Hematopoietic multipotent progenitor cell treated with erythropoietin and hydrocortisone succinate and interleukin-3 and kit ligand, for 15 days (in vitro differentiated cells): ENCODE data around the gene BCAM.
A peak's percentile ranks its signal among the peaks of the same experiment; 100 is the strongest.
"Not testable (repeated sequence)": the region's sequence is repeated elsewhere in the genome, so short reads cannot be mapped to it uniquely, and the experiment has no call there.

Experiments used
- DNase-seq: peaks from one replicate; pipeline ENCODE4 v3.0.0-alpha.2; 2015; ENCODE audit warnings: low spot score

The BCAM gene

DNA sequence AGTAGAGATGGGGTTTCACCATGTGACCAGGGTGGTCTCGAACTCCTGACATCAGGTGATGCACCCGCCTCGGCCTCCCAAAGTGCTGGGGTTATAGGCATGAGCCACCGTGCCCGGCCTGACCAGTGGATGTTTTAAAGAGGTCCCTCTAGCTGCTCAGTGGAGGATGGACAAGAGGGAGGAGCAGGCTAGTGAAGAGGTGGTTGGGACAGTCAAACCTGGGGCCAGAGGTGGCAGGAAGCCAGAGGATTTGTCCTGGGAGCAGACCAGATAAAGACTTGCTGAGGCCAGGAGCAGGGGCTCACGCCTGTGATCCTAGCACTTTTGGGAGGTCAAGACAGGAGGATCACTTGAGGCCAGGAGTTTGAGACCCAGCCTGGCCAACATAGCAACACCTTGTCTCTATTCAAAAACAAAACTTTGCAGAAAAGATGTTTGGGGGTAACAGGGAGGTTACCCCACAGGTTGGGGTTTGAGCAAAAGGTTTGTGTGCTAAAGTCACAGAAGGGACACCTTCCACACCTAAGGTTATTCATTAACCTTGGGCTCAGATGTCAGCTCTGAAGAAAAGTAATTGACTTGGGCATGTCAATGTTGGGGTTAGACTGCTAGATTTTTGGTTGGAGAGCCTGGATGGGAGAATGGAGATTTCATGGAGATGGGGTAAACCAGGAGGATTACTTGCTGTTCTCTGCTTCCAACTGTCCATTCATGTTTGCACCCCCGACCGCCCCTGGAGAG, 9.0 kb downstream of the BCAM start:
- no peak for DNase-seq

DNA sequence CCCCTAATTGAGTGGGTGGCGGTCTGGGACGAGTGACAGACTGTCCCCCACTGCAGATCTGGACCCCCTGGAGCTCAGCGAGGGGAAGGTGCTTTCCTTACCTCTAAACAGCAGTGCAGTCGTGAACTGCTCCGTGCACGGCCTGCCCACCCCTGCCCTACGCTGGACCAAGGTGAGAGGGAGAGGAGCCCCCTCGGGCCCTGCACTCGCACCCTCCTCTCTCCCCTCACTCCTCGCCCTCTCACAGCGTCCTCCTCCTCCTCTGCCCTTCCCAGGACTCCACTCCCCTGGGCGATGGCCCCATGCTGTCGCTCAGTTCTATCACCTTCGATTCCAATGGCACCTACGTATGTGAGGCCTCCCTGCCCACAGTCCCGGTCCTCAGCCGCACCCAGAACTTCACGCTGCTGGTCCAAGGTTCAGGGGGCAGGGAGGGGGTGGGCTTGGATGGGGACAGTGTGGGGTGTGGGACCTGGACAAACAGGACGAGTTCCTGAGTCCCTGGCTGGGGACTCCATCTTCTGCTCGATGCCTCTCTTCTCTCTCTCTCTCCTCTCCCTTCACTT, 9.6 kb downstream of the BCAM start:
- DNase-seq, result no peak

DNA sequence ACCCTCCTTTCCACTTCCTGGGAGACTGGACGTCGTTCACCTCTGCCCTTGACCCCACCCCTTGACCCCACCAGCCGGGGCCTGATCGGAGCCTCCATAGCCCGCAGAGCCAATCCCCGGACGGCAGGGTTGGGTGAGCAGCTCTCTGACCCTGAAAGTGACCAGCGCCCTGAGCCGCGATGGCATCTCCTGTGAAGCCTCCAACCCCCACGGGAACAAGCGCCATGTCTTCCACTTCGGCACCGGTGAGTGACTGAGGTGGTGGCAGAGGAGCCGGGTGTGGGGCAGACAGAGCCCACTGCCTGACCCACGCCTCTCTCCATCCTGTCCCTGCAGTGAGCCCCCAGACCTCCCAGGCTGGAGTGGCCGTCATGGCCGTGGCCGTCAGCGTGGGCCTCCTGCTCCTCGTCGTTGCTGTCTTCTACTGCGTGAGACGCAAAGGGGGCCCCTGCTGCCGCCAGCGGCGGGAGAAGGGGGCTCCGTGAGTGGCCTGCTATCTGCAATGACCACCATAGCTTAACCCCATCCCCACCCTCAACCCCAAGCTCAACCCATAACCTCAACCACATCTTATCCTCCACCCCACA, 10.4 kb downstream of the BCAM start:
- no peak for DNase-seq

DNA sequence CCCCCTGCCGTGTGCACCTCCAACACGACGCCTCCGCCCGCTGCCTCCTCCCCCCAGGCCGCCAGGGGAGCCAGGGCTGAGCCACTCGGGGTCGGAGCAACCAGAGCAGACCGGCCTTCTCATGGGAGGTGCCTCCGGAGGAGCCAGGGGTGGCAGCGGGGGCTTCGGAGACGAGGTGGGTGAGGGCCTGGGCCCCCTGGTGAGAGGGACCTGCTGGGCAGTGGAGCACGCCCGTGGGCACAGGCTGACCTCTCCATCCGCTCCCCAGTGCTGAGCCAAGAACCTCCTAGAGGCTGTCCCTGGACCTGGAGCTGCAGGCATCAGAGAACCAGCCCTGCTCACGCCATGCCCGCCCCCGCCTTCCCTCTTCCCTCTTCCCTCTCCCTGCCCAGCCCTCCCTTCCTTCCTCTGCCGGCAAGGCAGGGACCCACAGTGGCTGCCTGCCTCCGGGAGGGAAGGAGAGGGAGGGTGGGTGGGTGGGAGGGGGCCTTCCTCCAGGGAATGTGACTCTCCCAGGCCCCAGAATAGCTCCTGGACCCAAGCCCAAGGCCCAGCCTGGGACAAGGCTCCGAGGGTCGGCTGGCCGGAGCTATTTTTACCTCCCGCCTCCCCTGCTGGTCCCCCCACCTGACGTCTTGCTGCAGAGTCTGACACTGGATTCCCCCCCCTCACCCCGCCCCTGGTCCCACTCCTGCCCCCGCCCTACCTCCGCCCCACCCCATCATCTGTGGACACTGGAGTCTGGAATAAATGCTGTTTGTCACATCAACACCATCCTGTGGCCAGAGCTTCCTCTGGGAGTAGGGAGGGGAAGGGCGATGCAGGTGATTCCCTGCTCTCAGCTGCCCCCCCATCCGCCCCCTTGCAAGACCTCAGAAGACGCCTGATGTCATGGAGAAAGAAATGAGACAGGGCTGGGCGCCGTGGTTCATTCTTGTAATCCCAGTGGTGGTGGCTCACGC, 12.0 kb downstream of the BCAM start:
- no peak for DNase-seq

DNA sequence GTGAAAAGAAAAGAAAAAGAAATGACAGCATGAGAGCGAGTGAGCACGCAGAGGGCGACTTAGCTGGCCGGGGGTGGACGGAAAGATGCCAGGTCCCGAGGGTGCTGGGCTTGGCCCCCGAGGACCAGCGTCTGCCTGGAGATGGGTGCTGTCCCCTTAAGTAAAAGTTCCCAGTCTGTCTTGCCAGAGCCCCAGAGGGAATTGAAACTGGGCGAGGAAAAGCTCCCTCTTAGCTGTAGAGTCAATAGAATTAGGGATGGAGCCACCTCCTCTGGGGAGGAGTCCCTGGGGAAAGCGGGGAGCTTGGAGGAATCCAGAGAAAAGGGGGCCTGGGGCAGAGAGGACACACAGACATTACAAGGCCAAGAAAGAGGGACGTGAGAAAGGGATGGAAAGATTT, 13.3 kb downstream of the BCAM start:
- DNase-seq, result no peak

DNA sequence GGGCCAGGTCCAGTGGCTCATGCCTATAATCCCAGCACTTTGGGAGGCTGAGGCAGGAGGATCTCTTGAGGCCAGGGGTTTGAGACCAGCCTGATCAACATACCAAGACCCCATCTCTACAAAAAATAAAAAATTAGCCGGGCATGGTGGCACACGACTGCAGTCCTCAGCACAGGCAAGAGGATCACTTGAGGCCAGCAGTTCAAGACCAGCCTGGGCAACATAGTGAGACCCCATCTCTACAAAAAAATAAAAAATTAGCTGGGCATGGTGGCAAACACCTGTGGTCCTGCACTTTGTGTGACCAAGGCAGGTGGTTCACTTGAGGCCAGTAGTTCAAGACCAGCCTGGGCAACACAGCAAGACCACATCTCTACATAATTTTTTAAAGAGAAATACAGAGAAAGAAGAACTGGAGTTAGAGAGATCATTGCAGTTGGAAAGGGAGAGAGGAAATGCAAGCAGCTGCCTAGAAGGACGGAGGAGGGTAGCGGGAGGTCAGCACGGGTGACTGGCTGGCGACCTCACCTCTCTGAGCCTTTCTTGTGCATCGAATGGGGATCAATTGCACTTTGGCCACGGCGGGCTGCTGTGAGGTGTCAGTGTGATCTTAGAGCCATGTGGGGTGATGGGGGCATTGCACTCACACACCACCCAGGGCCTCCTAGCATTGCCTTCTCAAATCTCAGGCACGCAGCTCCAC, 13.9 kb downstream of the BCAM start:
- DNase-seq, result no peak

DNA sequence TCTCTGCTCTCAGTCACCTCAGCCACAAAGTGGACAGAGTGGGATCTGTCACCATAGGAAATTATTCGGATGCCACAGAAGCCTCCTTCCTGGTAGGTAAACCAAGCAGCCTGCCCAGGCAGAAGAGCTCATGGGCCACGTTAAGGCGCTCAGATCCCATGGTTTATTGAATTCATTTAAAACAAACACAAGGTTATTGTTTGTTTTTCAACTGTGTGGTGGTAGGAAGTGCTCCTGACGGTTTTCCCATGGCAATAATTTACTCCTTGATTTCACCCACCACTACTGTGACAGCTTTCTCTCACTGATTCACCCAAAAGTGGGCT, 14.4 kb downstream of the BCAM start:
- DNase-seq, result no peak

DNA sequence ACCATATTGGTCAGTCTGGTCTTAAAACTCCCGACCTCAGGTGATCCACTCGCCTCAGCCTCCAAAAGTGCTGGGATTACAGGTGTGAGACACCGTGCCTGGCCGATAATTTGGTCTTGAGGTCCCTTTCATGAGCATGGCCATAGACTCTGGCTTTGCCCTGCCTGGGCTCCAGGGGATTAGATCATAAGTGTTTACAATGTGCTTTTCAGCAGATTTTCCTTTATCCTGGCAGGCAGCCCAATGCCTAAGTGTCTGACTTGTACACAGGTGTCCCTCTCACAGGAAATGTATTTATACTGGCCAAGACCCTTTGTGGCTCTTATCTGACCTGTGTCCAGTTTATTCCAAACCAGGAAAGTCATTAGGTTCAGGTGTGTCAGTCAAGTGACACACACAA, 15.9 kb downstream of the BCAM start:
- DNase-seq, result no peak

DNA sequence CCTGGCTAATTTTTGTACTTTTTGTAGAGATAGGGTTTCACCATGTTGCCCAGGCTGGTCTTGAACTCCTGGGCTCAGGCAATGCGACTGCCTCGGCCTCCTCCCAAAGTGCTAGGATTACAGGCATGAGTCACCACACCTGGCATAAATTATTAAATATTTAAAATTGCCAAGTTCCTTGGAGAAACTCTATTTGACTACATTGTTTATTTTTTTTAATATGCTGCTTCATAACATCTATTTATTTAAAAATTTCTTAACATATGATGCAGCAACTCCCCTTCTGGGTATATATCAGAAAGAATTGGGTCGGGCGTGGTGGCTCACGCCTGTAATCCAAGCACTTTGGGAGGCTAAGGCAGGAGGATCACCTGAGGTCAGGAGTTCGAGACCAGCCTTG, 24.0 kb downstream of the BCAM start:
- DNase-seq, result not testable (repeated sequence)

DNA sequence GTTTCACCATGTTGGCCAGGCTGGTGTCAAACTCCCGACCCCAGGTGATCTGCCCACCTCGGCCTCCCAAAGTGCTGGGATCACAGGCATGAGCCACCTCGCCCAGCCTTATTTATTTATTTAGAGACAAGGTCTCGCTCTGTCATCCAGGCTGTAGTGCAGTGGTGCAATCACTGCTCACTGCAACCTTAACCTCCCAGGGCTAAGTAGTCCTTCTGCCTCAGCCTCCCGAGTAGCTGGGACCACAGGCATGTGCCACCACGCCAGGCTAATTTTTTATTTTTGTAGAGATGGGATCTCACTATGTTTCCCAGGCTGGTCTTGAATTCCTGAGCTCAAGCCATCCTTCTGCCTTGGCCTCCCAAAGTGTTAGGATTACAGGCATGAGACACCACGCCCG, 25.5 kb downstream of the BCAM start:
- not testable (repeated sequence) for DNase-seq

DNA sequence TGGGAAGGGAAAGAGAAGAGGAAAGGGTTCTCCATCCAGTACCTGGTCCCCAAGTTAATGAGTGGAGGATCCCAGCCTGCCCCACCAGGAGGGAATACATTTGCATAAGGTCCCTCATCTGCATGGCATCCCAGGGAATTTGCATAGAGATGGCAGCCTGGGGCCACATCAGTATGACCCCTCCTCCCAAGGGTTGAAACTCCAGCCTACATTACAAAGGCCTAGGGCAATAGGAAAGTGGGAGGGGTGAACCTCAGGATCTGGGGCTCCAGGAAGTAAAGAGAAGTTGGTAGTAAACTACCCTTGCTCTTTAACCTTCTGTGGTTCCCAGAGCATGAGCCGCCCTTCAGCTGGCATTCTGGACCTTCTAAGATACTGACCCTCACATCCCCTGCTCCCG, 30.4 kb downstream of the BCAM start:
- no peak for DNase-seq

DNA sequence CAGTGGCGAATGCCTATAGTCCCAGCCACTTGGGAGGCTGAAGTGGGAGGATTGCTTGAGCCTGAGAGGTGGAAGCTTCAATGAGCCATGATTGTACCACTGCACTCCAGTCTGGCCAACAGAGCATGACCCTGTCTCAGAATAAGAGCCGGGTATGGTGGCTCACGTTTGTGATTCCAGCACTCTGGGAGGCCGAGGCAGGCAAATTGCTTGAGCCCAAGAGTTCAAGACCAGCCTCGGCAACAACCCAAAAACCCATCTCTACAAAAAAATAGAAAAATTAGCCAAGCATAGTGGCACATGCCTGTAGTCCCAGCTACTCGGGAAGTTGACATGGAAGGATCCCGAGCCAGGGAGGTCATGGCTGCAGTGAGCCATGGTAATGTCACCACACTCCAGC, 31.9 kb downstream of the BCAM start:
- no peak for DNase-seq

DNA sequence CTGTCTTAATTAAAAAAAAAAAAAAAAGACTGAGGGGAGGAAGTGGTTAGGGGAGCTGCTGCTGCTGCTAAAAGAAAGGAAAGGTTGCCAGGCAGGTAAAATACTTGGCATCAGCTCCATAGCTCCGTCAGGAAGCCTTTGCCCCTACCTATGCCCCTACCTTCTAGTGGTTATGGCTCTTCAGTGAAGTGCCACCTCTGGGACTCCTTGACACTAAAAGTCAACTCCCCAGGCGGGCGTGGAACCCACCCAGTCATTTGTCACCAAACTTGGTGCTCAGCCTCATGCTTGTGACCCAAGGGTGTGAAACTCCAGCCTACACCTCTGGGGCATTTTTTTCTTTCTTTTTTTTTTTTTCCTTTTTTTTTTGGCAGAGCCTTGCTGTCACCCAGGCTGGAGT, 32.3 kb downstream of the BCAM start:
- DNase-seq, result no peak

DNA sequence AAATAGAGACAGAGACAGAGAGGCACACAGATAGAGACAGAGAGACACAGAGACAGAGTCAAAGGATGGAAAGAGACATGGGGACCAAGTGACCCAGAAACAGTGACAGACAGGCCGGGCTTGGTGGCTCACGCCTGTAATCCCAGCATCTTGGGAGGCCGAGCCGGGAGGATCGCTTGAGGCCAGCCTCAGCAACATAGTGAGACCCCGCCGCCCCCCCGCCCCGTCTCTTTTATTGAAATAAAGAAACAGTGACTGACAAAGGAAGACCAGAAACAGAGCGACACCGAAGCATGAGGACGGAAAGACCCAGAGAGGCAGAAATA, 36.3 kb downstream of the BCAM start:
- no peak for DNase-seq

DNA sequence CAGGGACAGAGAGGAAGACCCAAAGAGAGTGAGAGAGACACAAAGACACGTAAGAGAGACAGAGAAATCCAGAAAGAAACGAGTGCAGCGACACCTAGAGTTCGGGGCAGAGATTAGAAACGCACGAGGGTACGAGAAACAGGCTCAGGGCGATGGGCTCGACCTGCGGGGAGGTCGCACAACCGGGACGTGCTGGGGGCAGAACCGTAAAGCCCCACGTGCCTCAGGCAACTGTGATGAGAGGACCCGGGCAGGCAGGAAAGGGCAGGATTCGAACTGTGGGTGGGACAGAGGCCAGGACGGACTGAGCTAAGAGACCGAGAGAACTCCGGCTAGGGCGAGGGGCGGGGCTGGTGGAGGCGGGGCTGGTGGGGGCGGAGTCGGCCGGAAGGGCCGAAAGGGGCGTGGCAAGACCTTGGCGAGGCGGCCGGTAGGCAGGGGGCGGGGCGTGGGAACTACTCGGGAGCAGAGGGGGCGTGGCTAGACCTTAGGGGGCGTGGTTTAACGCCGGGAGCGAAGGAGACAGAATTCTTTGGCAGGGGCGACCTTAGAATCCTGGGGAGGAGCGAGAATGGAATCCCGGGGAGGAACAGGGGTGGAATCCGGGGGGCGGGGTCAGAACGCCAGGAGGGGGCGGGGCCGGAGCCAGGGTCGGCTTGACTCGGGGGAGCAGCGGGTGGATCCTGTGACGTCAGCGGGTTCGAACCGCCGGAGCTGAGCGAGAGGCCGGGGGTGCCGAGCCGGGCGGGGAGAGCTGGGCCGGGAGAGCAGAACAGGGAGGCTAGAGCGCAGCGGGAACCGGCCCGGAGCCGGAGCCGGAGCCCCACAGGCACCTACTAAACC, 36.9 kb downstream of the BCAM start, which contains the start of gene NECTIN2:
Gene NECTIN2, plus strand, starts transcription at position 686 of the 843 bp plus-strand sequence. CDS start 229 bp downstream, outside the sequence.
- DNase-seq, result peak; percentile 92

DNA sequence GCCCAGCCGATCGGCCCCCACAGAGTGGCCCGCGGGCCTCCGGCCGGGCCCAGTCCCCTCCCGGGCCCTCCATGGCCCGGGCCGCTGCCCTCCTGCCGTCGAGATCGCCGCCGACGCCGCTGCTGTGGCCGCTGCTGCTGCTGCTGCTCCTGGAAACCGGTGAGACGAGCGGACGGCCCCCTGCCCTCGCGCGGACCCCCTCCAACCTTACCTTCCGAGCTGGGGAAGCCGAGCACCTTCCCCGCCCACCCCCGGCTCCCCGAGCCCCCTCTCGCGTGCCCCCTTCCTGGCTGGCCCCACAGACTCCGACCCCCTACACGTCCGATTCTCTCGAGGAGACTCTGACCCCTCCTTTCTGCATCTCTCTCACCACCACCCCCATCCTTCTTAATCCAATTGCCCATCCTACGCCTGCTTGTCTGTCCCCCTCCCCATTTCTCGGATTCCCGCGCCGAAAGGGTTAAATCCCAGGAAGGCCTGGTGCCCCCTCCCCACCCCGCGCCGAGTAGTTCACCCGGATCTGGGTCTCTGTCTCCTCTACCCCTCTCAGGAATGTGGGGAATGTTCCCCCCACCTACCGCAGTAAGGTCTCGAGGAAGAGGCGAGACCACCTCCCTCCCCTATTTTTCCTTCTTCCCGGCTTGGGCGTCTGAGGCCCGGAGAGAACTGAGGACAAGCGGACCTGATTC, 37.7 kb downstream of the BCAM start:
- DNase-seq, result no peak

DNA sequence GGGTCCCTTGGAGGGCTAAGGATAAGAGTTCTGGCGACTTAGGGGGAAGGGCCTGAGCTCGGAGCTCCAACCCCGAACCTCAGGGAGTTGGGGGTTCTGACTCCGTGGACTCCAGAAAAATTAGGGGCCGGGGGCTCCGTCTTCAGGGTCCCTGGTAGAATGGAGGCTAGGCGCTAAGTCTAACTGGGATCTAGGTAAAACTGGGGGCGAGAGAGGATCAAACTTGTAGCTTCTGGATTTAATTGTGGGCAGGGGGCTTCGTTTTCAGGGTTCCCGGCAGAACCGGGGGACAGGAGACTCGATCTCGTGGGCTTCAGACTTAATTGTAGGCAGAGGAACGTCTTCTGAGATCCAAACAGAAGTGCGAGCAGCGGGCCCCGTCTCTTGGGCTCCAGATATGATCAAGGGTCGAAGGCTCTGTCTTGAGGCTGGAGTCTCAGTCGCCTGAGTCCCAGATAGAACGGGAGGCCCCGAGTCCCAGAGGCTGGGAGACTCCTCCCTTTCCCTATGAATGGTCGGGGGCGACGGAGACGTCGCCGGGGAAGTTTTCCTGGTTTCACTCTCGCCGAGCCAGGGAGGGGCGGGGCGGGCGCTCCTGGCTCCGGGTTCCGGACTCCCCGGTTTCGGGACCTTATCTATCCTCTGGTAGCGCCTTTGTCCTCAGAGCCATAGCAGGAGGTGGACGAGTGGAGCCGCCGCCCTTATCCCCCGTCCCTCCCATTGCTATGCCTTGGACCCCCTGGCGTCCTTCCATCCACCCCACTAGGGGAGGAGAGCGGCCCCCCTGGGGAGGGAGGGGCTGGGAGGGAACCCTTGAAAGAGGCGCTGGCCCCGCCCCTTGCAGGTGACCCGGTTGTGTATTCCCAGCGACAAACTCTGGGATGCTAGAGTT, 38.5 kb downstream of the BCAM start:
- no peak for DNase-seq

DNA sequence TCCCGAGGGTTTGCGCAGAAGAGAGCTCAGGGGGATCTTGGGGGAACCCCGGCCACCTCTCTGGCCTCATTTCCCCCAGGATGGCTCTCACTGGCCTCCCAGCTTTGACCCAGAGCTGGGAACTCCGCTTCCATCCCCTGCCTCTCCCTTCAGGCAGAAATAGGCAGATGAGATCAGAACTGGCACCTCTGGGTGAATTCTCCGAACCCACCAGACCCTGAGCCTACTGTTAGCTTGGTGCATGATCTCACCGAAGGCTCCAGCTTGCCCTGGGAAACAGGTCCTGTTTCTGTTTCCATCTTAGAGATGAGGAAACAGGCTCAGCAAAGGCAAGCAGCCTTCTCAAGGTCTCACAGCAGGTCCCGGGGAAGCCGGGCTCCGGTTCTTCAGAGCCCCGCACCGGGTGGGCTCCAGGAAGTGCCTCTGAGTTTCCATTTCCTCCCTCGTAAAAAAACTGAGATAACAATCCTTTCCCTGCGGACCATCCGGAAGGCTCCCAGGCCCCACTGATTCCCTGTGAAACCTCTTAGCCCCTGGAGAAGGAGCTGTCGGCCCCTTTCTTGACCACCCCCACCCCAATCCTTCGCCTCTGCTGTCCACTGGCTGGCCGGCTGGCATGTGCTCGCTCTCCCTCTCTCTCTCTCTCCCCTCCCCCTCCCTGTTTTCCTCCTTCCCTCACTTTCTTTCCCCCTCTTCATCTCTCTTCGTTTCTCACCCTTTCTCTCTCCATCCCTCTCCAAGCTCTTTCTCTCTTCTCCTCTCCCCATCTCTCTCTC, 39.3 kb downstream of the BCAM start:
- DNase-seq, result no peak
